HFFc6 (cell line): ENCODE measurements around the gene LRRTM1. TPM values are rescaled to one million over a fixed set of nuclear protein-coding genes. Genes with fewer than 3 reads are reported as not detected.

Experiments
- DNase-seq: peaks from one replicate; pipeline ENCODE4 v3.0.0-alpha.2; 2018
- H3K27ac Mint-ChIP-seq: 2 replicates; pipeline ENCODE4 v1.8.0; 2020; ENCODE audit warnings: mild to moderate bottlenecking, mixed read lengths
- H3K27me3 Mint-ChIP-seq: 2 replicates; pipeline ENCODE4 v1.8.0; 2021; ENCODE audit warnings: mild to moderate bottlenecking, moderate library complexity, mixed read lengths; ENCODE audit not compliant: insufficient read depth
- H3K36me3 Mint-ChIP-seq: 2 replicates; pipeline ENCODE4 v1.8.0; 2021; ENCODE audit warnings: low read depth, mixed read lengths
- H3K4me1 Mint-ChIP-seq: 2 replicates; pipeline ENCODE4 v1.8.0; 2020; ENCODE audit warnings: low read depth, mixed read lengths
- H3K4me3 Mint-ChIP-seq: 2 replicates; pipeline ENCODE4 v1.8.0; 2020; ENCODE audit warnings: mild to moderate bottlenecking, moderate library complexity, mixed read lengths
- H3K9me3 Mint-ChIP-seq: 2 replicates; pipeline ENCODE4 v1.8.0; 2020; ENCODE audit warnings: mild to moderate bottlenecking, mixed read lengths
- total RNA-seq, 6 experiments: library from RNA; stranded (reverse); fragmentation: NEBNext Ultra II Directional; extraction: Animal tissue kit (Norgen Biotek cat#: 25700); gene quantifications; 2 replicates in 1 of 6; 3 replicates in 5 of 6; pipeline ENCODE4 v1.2.3, GENCODE V29; 2021
- TF ChIP-seq, protein P1 (sequence below): fragments of 200-600 bp; sonication (generic); IDR thresholded peaks from 2 replicates; pipeline ENCODE4 v1.5.0; 2021; ENCODE audit warnings: antibody characterized with exemption, mild to moderate bottlenecking

Gene LRRTM1
- total RNA-seq, 6 experiments from 2014 or later: not detected

DNA sequence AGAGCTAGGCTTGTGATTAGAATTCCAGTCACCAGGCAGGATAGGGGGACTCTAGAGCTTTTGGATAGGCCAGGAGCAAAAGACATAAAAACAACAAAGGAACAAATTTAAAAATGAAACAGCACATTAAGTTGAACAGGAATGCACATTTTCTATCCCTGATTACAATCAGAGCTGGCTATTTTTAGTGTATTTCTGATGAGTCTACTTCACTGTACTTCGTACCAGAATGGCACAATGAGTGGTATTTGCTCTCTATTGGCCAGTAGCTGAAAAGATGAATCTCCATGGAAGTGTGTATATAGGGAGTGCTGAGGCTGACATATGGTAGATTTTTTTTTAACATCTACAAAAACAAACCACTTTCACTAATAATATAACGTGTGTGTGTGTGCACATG is 34.2 kb upstream of the LRRTM1 start:
- peaks cover 14% of the 10 kb centered on the region for H3K9me3 Mint-ChIP-seq
- no peak for DNase-seq
- H3K27me3 Mint-ChIP-seq: no peaks in the 10 kb centered on the region; the same call in 1 of the 2 replicates
- no peaks in the 10 kb centered on the region for H3K4me1 Mint-ChIP-seq
- H3K27ac Mint-ChIP-seq: no peak overlapping the region
- no peaks in the 10 kb centered on the region for H3K36me3 Mint-ChIP-seq
- TF ChIP-seq, protein P1, sequence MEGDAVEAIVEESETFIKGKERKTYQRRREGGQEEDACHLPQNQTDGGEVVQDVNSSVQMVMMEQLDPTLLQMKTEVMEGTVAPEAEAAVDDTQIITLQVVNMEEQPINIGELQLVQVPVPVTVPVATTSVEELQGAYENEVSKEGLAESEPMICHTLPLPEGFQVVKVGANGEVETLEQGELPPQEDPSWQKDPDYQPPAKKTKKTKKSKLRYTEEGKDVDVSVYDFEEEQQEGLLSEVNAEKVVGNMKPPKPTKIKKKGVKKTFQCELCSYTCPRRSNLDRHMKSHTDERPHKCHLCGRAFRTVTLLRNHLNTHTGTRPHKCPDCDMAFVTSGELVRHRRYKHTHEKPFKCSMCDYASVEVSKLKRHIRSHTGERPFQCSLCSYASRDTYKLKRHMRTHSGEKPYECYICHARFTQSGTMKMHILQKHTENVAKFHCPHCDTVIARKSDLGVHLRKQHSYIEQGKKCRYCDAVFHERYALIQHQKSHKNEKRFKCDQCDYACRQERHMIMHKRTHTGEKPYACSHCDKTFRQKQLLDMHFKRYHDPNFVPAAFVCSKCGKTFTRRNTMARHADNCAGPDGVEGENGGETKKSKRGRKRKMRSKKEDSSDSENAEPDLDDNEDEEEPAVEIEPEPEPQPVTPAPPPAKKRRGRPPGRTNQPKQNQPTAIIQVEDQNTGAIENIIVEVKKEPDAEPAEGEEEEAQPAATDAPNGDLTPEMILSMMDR: no peak
- H3K4me3 Mint-ChIP-seq: no peak overlapping the region

DNA sequence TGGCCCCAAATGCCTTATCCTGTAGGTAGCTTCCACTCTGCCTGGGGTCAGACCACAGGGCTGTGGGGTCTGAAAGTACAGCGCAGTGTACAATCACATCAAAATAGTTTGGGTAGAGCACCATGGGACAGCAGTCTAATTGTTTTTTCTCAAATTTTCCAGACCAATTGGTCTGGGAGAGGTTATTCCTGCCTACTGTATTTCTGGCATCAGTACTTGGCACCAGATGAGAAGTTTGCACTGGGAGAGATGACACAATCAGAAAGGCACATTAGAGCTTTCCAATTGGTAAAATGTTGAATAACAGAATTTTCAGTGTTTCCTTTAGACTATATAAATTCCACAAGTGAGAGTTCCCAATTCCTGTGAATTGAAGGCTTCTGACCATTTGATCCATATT is 30.9 kb upstream of the LRRTM1 start:
- H3K36me3 Mint-ChIP-seq: no peaks in the 10 kb centered on the region
- no peak for DNase-seq
- H3K4me1 Mint-ChIP-seq: no peaks in the 10 kb centered on the region

DNA sequence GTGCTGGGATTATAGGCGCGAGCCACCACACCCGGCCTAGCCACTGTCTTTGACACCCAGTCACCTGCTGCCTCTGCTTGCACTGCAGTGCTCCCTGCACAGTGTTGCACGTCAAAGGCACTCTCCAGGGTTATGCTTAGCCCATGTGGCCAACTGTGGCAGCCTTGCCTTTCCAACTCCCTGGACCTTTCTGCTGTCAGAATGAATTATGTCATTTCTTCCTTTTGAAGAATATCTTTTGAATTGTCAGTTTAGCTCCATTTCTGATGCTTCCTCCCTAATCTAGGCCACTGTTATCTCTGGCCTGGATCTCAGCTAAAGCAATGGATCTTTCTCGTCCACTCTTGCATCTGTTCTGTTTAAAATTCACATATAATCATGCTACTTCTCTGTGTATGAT is 29.3 kb upstream of the LRRTM1 start:
- H3K36me3 Mint-ChIP-seq: no peaks in the 10 kb centered on the region
- peaks cover 10% of the 10 kb centered on the region for H3K9me3 Mint-ChIP-seq
- no peaks in the 10 kb centered on the region for H3K4me1 Mint-ChIP-seq
- no peak overlapping the region for H3K27ac Mint-ChIP-seq
- H3K27me3 Mint-ChIP-seq: no peaks in the 10 kb centered on the region; the same call in 1 of the 2 replicates
- no peak for DNase-seq
- no peak overlapping the region for H3K4me3 Mint-ChIP-seq
- TF ChIP-seq, protein P1: no peak

More for the DNA sequence above, 30.9 kb upstream of the LRRTM1 start:
- TF ChIP-seq, protein P1: no peak
- Mint-ChIP-seq H3K27ac (no peak overlapping the region), H3K9me3 (peaks cover 10% of the 10 kb centered on the region), H3K27me3 (no peaks in the 10 kb centered on the region; the same call in 1 of the 2 replicates), H3K4me3 (no peak overlapping the region)

DNA sequence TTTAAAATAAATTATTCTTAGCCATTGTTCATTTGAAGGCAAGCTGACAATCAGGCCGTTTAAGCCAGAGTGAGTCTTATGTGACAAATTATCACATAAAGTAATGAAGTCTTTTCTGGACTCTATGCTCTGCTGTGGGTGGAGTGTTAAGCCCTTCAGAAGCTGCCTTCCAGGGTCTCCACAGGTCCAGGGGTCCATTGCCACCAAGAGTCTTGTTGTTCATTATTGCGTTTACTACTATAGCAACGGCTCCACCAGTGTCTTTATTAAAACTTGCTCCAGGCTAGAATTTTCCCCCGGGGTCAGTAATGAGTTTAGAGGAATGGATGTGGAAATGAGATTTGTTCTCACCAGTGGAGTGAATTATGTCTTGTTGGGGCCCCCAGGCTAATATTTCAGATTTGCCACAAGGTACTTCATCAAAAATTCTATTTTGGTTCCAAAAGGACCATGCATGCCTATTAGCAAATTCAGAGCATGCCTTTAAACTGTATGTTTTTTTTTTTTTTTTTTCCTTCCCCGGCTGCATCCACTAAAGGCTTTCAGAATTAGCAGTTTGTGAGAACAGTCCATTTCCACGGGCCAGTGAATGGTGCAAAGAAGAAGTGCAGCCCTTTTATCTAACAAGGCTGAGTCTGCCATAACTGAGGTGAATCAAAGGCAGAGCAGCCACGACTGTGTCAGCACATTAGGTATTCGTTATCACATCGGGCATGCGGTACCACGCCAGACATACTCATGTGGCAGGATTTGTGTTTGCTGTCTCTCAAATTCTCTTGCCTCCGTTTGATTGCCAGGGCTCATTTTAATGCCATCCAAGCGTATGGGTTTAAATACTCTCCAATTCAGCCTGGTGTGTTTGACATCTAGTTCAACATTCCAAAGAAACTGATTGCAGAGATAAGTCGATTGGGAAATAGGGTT is 26.2 kb upstream of the LRRTM1 start:
- Mint-ChIP-seq H3K4me3 (no peak overlapping the region), H3K4me1 (no peaks in the 10 kb centered on the region), H3K9me3 (peaks cover 5% of the 10 kb centered on the region; the same call in 1 of the 2 replicates), H3K27me3 (no peaks in the 10 kb centered on the region), H3K27ac (no peak overlapping the region), H3K36me3 (no peaks in the 10 kb centered on the region)
- no peak for DNase-seq
- TF ChIP-seq, protein P1: no peak

DNA sequence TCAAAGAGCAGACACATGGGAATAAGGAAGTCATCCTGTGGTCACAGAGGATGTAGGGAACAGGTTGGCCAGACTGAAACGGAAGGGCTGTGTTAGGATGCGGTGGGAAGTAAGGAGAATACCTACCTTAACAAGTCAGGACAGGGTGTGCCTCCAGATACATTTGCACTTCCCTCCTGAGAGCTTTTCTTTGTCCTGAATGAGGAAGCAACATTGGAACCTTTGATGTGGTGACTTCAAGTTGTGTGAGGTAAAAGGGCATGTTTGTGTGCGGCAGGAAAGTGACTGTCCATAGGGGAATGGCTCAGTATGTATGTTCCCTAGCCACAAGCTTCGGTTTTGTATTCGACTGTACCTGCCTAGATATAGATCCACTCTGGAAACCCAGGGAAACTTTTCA is 24.9 kb upstream of the LRRTM1 start:
- no peak overlapping the region for H3K4me3 Mint-ChIP-seq
- H3K36me3 Mint-ChIP-seq: no peaks in the 10 kb centered on the region
- peaks cover 5% of the 10 kb centered on the region; the same call in 1 of the 2 replicates for H3K9me3 Mint-ChIP-seq
- no peaks in the 10 kb centered on the region for H3K27me3 Mint-ChIP-seq
- no peak for DNase-seq
- TF ChIP-seq, protein P1: no peak
- no peaks in the 10 kb centered on the region for H3K4me1 Mint-ChIP-seq
- no peak overlapping the region for H3K27ac Mint-ChIP-seq
